C4-2B (cell line): Measurements from ENCODE around the gene MYL5.

ENCODE experiments used
- H3K27ac ChIP-seq: fragments of 450-650 bp; 2 replicates; pipeline ENCODE4 v1.5.1; 2017
- CTCF ChIP-seq: fragments of 450-650 bp; conservative IDR thresholded peaks from 2 replicates; pipeline ENCODE4 v1.5.1; 2017; ENCODE audit warnings: mild to moderate bottlenecking
- ZFX ChIP-seq: fragments of 450-650 bp; IDR thresholded peaks from 2 replicates; pipeline ENCODE4 v1.6.1; 2017

MYL5 gene

GRCh38 chr4:688854-689681 is 14.7 kb downstream of the MYL5 start, which contains the start of gene SLC49A3:
SLC49A3 (minus strand) TSS chr4:689151; CDS start chr4:689127, 24 bp downstream.
- H3K27ac ChIP-seq = peak within 1 kb of the TSS; percentile 99

GRCh38 chr4:689723-690122 is 15.4 kb downstream of the MYL5 start:
- TF ChIP-seq CTCF (no peak), ZFX (no peak)
- H3K27ac ChIP-seq = peak overlapping the region; percentile 99

More at GRCh38 chr4:688854-689681, 14.7 kb downstream of the MYL5 start, which contains the start of gene SLC49A3:
- TF ChIP-seq ZFX (no peak), CTCF (no peak)

- TF ChIP-seq ZFX (peak; percentile 56; the same call in 1 of the 2 replicates), CTCF (no peak)
- H3K27ac ChIP-seq = peak overlapping the region; percentile 90
Observed at GRCh38 chr4:692771-693554, 18.6 kb downstream of the MYL5 start.

GRCh38 chr4:694341-694940 is 20.1 kb downstream of the MYL5 start:
- H3K27ac ChIP-seq = peak overlapping the region; percentile 90

GRCh38 chr4:699816-700580 is 25.7 kb downstream of the MYL5 start:
- H3K27ac ChIP-seq = no peak overlapping the region
- TF ChIP-seq ZFX (no peak), CTCF (no peak)

GRCh38 chr4:700587-701264 is 26.4 kb downstream of the MYL5 start:
- TF ChIP-seq CTCF (no peak), ZFX (no peak)
- H3K27ac ChIP-seq = no peak overlapping the region

GRCh38 chr4:702618-703048 is 28.3 kb downstream of the MYL5 start:
- no peak for TF ChIP-seq ZFX
- no peak for TF ChIP-seq CTCF
- H3K27ac ChIP-seq = no peak overlapping the region
